Measurements from ENCODE around the gene RUNX3.

The RUNX3 gene

DNA sequence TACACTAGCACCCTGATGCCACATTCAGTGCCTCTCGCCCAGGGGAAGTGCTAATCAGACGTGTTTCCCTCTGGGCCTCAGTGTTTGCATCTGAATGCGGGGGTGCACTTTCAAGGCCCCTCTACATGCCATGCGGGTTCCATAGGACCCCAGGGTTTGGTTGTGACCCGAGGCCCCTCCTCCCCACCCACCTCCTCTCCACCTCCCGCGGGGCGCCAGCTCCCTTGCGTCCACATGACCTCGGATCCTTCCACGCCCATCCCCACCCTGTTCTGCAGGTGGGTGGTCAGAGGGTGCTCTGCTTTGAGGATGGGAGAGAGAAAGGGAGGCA is 5.1 kb upstream of the RUNX3 start:
- peaks cover 33% of the 10 kb centered on the region for H3K27me3 ChIP-seq (ENCODE audit: control insufficient read depth, insufficient read depth, low read length)
- H3K4me1 ChIP-seq (ENCODE audit: control insufficient read depth, insufficient read depth, low read length), result peaks cover 11% of the 10 kb centered on the region
- H3K27ac ChIP-seq (ENCODE audit: low read length), result no peak overlapping the region
- H3K36me3 ChIP-seq (ENCODE audit: control insufficient read depth, insufficient read depth, low read length), result no peaks in the 10 kb centered on the region
- no peak for DNase-seq (ENCODE audit: low read depth, low spot score)
- no peaks in the 10 kb centered on the region for H3K9me3 ChIP-seq (ENCODE audit: control insufficient read depth, insufficient read depth, low read length)
- no peak overlapping the region for H3K4me3 ChIP-seq (ENCODE audit: low read length)
- no CpG with 5 or more reads among the region's 11 CpGs for WGBS (ENCODE audit: insufficient coverage, insufficient read length)

DNA sequence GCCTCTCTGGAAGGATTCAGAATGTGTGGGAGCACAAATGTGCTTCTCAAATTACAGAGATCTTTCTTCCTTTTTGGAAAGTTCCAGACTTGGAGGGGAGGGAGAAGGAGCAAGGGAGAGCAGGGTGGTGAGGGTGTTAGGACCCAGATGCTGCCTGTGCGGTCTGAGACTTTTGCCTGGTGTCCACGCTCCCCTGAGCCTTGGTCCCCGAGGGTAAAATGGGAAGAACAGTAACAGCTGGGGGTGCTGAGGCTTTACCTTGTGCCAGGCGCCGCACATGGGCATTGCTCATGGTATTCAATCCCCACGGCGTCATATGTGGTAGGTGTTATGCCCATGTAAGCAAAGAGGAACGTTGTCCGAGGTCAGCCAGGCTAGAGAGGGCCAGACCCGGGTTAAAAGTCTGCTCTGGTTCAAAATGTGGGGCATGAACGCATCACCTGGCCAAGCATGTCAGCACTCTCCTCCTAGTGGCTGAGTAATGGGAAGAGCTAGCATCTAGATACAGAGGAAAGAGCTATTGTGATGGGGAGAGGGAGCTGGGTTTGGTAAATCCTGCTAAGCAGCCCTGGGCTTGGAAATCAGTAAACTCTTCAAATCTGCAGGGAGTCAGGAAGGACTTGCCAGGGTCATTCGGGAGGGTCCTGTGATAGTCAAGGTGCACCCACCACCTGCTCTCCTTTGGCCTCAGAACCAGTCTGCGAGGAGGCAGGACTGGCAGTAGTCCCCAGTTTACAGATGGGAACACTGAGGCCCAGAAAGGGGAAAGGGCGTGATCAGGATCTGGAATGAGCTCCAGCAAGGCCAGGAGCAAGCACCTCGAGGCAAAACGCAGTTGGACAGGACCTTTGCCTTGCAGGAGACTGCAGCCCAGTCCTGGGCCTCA is 4.5 kb upstream of the RUNX3 start:
- Histone ChIP-seq H3K36me3 (ENCODE audit: control insufficient read depth, insufficient read depth, low read length) (no peaks in the 10 kb centered on the region), H3K9me3 (ENCODE audit: control insufficient read depth, insufficient read depth, low read length) (no peaks in the 10 kb centered on the region), H3K4me1 (ENCODE audit: control insufficient read depth, insufficient read depth, low read length) (peaks cover 11% of the 10 kb centered on the region), H3K27ac (ENCODE audit: low read length) (no peak overlapping the region), H3K27me3 (ENCODE audit: control insufficient read depth, insufficient read depth, low read length) (peaks cover 33% of the 10 kb centered on the region), H3K4me3 (ENCODE audit: low read length) (no peak overlapping the region; the same call in 1 of the 2 replicates)
- no peak for DNase-seq (ENCODE audit: low read depth, low spot score)
- no CpG with 5 or more reads among the region's 16 CpGs for WGBS (ENCODE audit: insufficient coverage, insufficient read length)

DNA sequence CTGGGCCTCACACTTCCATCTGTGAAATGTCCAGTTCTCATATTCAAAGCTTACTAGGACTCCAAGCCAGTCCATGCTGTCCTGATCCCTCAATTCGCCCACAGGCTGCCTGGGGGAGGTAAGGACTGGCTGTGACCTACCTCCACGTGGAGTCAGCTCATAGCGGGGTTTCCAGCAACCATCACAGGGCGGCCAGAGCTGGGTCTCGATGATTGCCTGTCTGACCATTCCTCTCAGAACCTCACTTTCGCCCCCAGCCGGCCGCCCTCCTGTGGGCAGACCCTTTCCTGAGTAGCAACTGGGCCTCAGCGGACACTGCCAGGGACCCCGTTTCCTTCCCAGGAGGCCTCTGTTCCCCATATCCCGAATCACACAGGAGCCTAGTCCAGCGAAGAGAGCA is 3.4 kb upstream of the RUNX3 start:
- Histone ChIP-seq H3K9me3 (ENCODE audit: control insufficient read depth, insufficient read depth, low read length) (no peaks in the 10 kb centered on the region), H3K27me3 (ENCODE audit: control insufficient read depth, insufficient read depth, low read length) (peaks cover 44% of the 10 kb centered on the region), H3K27ac (ENCODE audit: low read length) (no peak overlapping the region), H3K4me1 (ENCODE audit: control insufficient read depth, insufficient read depth, low read length) (peaks cover 11% of the 10 kb centered on the region), H3K36me3 (ENCODE audit: control insufficient read depth, insufficient read depth, low read length) (no peaks in the 10 kb centered on the region), H3K4me3 (ENCODE audit: low read length) (no peak overlapping the region)
- no peak for DNase-seq (ENCODE audit: low read depth, low spot score)
- WGBS (ENCODE audit: insufficient coverage, insufficient read length), result no CpG with 5 or more reads among the region's 12 CpGs

DNA sequence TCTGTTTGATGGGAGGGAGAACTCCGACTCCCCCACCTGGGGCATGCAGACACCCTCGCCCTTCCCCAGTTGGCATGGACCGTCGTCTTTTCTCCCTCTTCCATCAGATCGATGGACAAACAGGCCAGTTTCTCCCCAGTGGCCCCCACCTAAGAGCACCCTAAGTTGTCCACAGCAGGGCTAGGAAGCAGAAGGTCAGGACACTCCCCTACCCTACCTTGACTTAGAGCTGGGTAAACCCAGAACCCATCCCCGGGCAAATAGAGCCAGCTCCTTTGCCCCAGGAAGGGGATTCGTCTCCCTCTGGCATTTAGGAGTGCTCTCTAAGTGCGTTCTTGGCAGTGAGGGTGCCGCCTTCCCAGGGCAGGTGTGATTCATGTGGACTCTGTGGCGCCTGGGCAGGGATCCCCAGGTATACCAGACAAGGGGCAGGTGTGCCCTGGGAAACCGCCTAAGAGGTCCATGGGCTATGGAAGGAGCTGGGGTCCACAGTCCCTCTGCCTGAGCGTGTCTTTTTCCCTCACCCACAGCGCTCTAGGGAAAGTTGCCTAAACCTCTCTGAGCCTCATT is 2.7 kb upstream of the RUNX3 start:
- no peak overlapping the region for H3K27ac ChIP-seq (ENCODE audit: low read length)
- peak overlapping the region; percentile 15; the same call in 1 of the 2 replicates for H3K4me3 ChIP-seq (ENCODE audit: low read length)
- DNase-seq (ENCODE audit: low read depth, low spot score), result no peak
- H3K27me3 ChIP-seq (ENCODE audit: control insufficient read depth, insufficient read depth, low read length), result peaks cover 50% of the 10 kb centered on the region
- no peaks in the 10 kb centered on the region for H3K9me3 ChIP-seq (ENCODE audit: control insufficient read depth, insufficient read depth, low read length)
- H3K36me3 ChIP-seq (ENCODE audit: control insufficient read depth, insufficient read depth, low read length), result no peaks in the 10 kb centered on the region
- no CpG with 5 or more reads among the region's 13 CpGs for WGBS (ENCODE audit: insufficient coverage, insufficient read length)
- peaks cover 12% of the 10 kb centered on the region for H3K4me1 ChIP-seq (ENCODE audit: control insufficient read depth, insufficient read depth, low read length)

DNA sequence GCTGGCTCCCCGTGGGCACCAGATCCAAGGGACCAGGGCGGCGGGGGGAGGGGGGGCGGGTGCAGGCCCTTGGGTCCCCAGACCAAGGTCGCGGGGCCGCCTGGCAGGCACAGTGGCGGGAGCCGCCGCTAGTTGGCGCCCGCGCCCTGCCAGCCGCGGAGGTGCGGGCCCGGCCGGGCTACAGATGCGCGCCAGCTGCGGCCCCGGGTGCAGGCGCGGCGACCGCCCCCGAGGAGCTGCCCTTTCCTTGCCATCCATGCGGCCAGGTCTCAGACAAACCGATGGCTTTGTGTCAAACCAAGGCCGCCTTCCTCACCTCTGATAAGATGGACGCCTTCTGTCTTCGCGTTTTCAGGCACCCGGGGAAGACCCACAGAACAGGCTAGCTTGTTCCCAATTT is 2.2 kb upstream of the RUNX3 start:
- Histone ChIP-seq H3K27me3 (ENCODE audit: control insufficient read depth, insufficient read depth, low read length) (peaks cover 55% of the 10 kb centered on the region), H3K4me3 (ENCODE audit: low read length) (peak overlapping the region; percentile 15; the same call in 1 of the 2 replicates), H3K27ac (ENCODE audit: low read length) (no peak overlapping the region), H3K4me1 (ENCODE audit: control insufficient read depth, insufficient read depth, low read length) (peaks cover 15% of the 10 kb centered on the region), H3K9me3 (ENCODE audit: control insufficient read depth, insufficient read depth, low read length) (no peaks in the 10 kb centered on the region), H3K36me3 (ENCODE audit: control insufficient read depth, insufficient read depth, low read length) (no peaks in the 10 kb centered on the region)
- DNase-seq (ENCODE audit: low read depth, low spot score), result no peak
- no CpG with 5 or more reads among the region's 34 CpGs for WGBS (ENCODE audit: insufficient coverage, insufficient read length)

DNA sequence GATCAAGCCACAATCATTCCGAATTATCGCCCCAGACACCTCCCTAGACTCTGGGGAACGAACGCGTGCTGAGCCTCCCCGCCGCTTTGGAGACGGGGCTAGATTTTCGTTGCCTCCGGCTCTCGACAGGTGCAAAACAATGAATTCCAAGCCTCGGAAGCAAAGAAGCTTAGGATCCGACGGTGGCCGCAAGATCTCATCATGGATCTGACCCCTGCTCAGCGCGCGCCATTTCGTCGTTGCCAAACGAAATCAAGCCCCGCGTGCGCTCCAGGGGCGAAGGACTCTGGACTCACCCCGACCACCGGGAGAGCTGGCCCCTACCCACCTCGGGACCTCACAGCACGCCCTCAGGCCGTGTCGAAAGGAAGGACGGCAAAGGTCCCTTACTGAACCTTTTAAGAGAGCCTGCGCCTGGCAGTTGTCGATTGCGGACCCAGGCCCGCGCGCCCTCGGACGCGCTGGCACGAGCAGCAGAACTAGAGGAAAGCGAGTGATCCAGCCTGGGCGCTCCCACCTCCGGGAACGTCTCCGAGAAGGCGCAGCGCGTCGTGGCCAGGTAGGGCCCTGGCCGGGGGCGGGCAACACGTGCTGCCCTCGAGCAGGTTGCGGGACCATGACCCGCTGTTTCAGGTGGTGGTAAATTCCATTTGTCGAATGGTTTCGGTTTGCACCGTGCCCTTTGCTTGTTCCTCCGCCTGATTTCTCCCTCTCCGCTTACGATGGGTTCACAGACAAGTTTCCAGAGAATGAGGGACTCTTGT is 1.6 kb upstream of the RUNX3 start:
- peak overlapping the region; percentile 4; the same call in 1 of the 2 replicates for H3K4me3 ChIP-seq (ENCODE audit: low read length)
- no peak for DNase-seq (ENCODE audit: low read depth, low spot score)
- no peaks in the 10 kb centered on the region for H3K9me3 ChIP-seq (ENCODE audit: control insufficient read depth, insufficient read depth, low read length)
- no peak overlapping the region for H3K27ac ChIP-seq (ENCODE audit: low read length)
- peaks cover 18% of the 10 kb centered on the region for H3K4me1 ChIP-seq (ENCODE audit: control insufficient read depth, insufficient read depth, low read length)
- H3K27me3 ChIP-seq (ENCODE audit: control insufficient read depth, insufficient read depth, low read length), result peaks cover 61% of the 10 kb centered on the region
- WGBS (ENCODE audit: insufficient coverage, insufficient read length), result no CpG with 5 or more reads among the region's 63 CpGs
- H3K36me3 ChIP-seq (ENCODE audit: control insufficient read depth, insufficient read depth, low read length), result no peaks in the 10 kb centered on the region

DNA sequence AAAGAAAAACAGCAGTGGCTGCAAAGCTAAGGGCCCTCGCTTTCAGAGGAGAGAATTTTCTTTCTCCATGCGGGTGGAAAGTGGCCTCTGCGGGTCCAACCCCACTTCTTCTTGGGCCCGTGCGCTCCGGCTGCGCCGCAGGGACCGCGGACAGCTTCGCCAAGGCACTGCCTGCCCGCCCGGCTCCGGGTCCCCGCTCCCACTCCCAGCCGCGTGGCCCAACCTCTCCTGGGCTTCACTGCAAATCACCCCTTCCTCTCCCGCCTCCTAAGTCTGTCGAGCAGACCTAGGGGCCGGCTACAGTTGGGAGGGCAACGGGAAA is 1.0 kb upstream of the RUNX3 start:
- Histone ChIP-seq H3K36me3 (ENCODE audit: control insufficient read depth, insufficient read depth, low read length) (no peaks in the 10 kb centered on the region), H3K9me3 (ENCODE audit: control insufficient read depth, insufficient read depth, low read length) (no peaks in the 10 kb centered on the region), H3K4me3 (ENCODE audit: low read length) (no peak overlapping the region), H3K27ac (ENCODE audit: low read length) (no peak overlapping the region), H3K27me3 (ENCODE audit: control insufficient read depth, insufficient read depth, low read length) (peaks cover 62% of the 10 kb centered on the region), H3K4me1 (ENCODE audit: control insufficient read depth, insufficient read depth, low read length) (peaks cover 19% of the 10 kb centered on the region)
- WGBS (ENCODE audit: insufficient coverage, insufficient read length), result no CpG with 5 or more reads among the region's 21 CpGs
- DNase-seq (ENCODE audit: low read depth, low spot score), result no peak

DNA sequence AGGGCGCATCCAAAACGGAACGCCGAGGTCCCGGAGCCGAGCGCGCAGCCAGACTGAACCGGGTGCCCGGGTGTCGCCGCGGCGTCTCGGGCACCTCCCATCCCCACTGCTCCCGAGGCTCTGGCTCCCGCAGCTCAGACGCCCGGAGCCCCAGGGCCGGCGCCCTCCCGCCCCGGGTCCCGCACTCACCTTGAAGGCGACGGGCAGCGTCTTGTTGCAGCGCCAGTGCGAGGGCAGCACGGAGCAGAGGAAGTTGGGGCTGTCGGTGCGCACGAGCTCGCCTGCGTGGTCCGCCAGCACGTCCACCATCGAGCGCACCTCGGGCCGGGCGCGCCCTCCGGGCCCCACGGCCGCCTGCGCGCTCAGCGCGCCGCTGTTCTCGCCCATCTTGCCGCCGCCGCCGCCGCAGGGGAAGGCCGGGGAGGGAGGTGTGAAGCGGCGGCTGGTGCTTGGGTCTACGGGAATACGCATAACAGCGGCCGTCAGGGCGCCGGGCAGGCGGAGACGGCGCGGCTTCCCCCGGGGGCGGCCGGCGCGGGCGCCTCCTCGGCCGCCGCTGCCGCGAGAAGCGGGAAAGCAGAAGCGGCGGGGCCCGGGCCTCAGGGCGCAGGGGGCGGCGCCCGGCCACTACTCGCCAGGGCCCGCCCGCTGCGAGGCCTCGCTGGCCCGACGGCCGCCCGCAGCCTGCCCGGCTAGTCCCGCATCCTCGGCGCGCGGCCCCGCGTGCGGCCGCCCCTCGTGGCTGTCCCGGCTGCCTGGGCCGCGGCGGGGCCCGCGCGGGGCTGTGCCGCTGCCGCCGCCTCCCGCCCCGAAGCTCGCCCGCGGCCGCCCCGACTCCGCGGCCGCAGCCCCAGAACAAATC is 447 bp downstream of the RUNX3 start:
- no peak overlapping the region for H3K27ac ChIP-seq (ENCODE audit: low read length)
- no peaks in the 10 kb centered on the region for H3K9me3 ChIP-seq (ENCODE audit: control insufficient read depth, insufficient read depth, low read length)
- whole genome bisulfite sequencing (ENCODE audit: insufficient coverage, insufficient read length), result no CpG with 5 or more reads among the region's 129 CpGs
- peak overlapping the region; percentile 46; the same call in 1 of the 2 replicates for H3K4me3 ChIP-seq (ENCODE audit: low read length)
- H3K4me1 ChIP-seq (ENCODE audit: control insufficient read depth, insufficient read depth, low read length), result peaks cover 21% of the 10 kb centered on the region
- no peak for DNase-seq (ENCODE audit: low read depth, low spot score)
- H3K27me3 ChIP-seq (ENCODE audit: control insufficient read depth, insufficient read depth, low read length), result peaks cover 74% of the 10 kb centered on the region
- no peaks in the 10 kb centered on the region for H3K36me3 ChIP-seq (ENCODE audit: control insufficient read depth, insufficient read depth, low read length)

DNA sequence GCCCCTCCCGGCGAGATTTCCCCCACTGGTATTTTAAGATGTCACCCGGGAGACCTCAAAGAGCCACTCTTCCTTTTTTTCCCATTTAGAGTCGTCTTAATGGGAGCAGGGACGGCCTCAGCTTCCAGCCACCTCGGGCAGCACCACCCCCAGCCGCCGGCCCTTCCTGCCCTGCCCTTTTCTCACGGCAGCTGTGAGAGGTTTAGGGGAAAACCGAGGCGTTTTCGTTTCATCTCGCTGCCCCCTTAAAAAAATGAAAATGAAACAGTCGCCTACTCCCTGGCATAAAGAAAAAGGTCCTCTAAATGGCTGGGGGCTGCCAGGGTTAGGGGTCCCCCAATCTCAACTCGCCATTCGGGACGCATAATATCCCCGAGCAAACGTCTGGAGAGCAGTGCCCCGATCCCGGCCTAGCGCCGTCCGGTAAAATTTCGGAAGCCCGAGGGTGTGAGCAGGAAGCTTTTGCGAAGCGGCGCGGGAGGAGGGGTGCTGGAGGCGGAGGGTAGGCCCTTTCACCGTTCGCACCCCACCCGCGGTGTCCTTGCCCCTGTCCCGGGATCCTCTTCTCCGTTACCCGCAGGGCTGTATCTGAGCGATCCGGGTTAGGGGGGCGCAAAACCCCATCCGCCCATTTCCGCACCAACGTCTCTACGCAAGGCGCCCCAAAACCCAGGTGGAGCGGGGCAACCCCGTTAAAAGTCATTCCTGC is 1.2 kb downstream of the RUNX3 start:
- peak overlapping the region; percentile 46; the same call in 1 of the 2 replicates for H3K4me3 ChIP-seq (ENCODE audit: low read length)
- H3K27ac ChIP-seq (ENCODE audit: low read length), result no peak overlapping the region
- peaks cover 73% of the 10 kb centered on the region for H3K27me3 ChIP-seq (ENCODE audit: control insufficient read depth, insufficient read depth, low read length)
- H3K36me3 ChIP-seq (ENCODE audit: control insufficient read depth, insufficient read depth, low read length), result no peaks in the 10 kb centered on the region
- peaks cover 21% of the 10 kb centered on the region for H3K4me1 ChIP-seq (ENCODE audit: control insufficient read depth, insufficient read depth, low read length)
- no peak for DNase-seq (ENCODE audit: low read depth, low spot score)
- H3K9me3 ChIP-seq (ENCODE audit: control insufficient read depth, insufficient read depth, low read length), result no peaks in the 10 kb centered on the region
- WGBS (ENCODE audit: insufficient coverage, insufficient read length), result no CpG with 5 or more reads among the region's 48 CpGs

Measured in iPS DF 6.9 (cell line).